ENCODE measurements around the gene TCF25. TPM values are rescaled to one million over a fixed set of nuclear protein-coding genes. Genes with fewer than 3 reads are reported as not detected.

Gene TCF25
- total and polyA plus RNA-seq, 11 donors: 52.5 to 115 (median 96.4) TPM

DNA sequence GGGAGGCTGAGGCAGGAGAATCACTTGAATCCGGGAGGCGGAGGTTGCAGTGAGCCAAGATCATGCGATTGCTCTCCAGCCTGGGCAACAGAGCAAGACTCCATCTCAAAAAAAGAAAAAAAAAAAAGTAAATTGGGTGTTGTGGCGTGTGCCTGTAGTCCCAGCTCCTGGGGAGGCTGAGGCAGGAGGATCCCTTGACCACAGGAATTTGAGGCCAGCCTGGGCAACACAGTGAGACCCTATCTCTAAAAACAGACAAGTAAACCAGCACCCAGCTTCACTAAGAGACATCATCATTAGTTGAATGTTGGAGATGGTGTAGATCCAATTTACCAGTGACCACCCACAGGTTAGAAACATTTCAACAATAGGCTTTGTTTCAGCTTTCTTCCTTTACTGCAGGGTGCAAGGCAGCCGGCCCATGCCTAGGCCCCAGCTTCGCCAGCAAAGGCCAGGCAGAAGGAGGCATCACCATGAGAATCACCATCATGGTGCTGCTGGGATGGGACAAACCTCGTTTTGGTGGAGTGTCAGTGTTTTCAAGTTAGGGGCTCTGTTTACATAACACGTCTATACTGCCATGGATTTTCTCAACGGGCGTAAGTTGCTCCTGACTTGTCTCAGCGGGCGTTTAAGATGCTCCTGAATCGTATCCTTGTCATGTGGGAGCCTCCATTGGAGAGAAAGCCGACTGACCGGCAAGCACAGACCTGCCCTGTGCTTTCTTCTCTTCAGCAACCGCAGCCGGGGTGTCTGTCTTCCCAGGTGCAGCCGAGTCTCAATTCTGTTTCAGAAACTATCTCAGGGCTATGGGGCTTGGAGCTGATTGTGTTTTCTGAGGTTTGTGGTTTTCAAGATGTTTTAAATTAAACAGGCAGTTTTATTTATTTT, 7.3 kb downstream of the TCF25 start:
- intact Hi-C loops (cut with DNase I): no loop called here

DNA sequence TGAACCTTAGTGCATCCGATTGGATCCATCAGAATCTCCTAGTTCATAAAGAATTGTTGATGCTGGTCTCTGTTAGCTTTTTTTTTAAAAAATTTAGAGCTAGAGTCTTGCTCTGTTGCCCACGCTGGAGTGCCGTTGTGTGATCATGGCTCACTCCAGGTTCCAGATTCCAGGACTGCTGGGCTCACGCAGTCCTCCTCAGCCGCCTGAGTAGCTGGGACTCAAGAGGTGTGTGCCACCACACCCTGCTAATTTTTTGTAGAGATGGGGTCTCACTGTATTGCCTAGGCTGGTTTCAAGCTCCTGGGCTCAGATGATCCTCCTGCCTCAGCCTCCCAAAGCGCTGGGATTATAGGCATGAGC, 8.0 kb downstream of the TCF25 start:
- Histone ChIP-seq H3K4me3 (no peak overlapping the region), H3K9me3 (no peaks in the 10 kb centered on the region), H3K36me3 (peaks cover 0 to 89% (median 83%) of the 10 kb centered on the region in 9 donors), H3K27ac (no peak overlapping the region), H3K27me3 (no peaks in the 10 kb centered on the region), H3K4me1 (peaks cover 0 to 2% (median 0%) of the 10 kb centered on the region in 12 donors)
- ATAC-seq: no peak
- WGBS, 4 donors: 91 to 94% (median 92%) methylated on average over 6 of the region's 6 CpGs
- no peak for DNase-seq
- intact Hi-C loops (cut with DNase I): no loop called here
- TF ChIP-seq, protein P1, sequence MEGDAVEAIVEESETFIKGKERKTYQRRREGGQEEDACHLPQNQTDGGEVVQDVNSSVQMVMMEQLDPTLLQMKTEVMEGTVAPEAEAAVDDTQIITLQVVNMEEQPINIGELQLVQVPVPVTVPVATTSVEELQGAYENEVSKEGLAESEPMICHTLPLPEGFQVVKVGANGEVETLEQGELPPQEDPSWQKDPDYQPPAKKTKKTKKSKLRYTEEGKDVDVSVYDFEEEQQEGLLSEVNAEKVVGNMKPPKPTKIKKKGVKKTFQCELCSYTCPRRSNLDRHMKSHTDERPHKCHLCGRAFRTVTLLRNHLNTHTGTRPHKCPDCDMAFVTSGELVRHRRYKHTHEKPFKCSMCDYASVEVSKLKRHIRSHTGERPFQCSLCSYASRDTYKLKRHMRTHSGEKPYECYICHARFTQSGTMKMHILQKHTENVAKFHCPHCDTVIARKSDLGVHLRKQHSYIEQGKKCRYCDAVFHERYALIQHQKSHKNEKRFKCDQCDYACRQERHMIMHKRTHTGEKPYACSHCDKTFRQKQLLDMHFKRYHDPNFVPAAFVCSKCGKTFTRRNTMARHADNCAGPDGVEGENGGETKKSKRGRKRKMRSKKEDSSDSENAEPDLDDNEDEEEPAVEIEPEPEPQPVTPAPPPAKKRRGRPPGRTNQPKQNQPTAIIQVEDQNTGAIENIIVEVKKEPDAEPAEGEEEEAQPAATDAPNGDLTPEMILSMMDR (IDR thresholded peaks at IDR 0.05): no peak
- no peak for TF ChIP-seq POLR2A (IDR thresholded peaks at IDR 0.05)

More for the DNA sequence above, 7.3 kb downstream of the TCF25 start:
- Histone ChIP-seq H3K36me3 (peaks cover 0 to 89% (median 83%) of the 10 kb centered on the region in 9 donors), H3K4me3 (no peak overlapping the region), H3K4me1 (peaks cover 0 to 4% (median 0%) of the 10 kb centered on the region in 12 donors), H3K27me3 (no peaks in the 10 kb centered on the region), H3K27ac (no peak overlapping the region), H3K9me3 (no peaks in the 10 kb centered on the region)
- 86 to 93% (median 91%) methylated on average over 17 to 18 of the region's 18 CpGs for WGBS, 4 donors
- no peak for TF ChIP-seq POLR2A (IDR thresholded peaks at IDR 0.05)
- TF ChIP-seq, protein P1 (IDR thresholded peaks at IDR 0.05): no peak
- ATAC-seq (no peak), DNase-seq (peak in 1 of 5 donors; percentile 10)

DNA sequence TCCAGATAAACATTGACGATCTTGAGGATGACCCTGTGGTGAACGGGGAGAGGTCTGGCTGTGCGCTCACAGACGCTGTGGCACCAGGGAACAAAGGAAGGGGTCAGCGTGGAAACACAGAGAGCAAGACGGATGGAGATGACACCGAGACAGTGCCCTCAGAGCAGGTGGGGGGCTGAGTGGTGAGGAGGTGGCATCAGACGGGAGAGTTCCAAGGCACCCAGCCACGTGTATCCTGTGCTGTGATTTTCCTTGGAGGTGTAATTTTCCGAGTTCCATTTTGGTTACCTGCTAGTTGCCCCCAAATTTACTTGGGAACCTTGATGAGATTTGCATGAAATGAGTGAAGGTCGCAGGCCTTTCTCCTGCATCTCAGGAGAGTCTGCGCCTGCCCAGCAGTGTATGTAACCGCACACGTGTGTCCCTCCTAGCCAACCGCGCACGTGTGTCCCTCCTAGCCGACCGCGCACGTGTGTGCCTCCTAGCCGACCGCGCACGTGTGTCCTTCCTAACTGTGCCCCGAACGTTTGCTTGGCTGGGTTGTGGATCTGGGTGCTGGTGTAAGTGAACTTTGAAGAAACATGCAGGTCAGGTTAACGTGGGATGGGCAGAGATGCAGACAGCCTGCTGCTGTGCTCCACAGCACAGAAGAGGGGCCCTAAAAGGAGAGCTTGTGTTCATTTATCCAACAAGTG, 10.1 kb downstream of the TCF25 start:
- Histone ChIP-seq H3K27me3 (no peaks in the 10 kb centered on the region), H3K9me3 (no peaks in the 10 kb centered on the region), H3K27ac (no peak overlapping the region), H3K4me1 (no peaks in the 10 kb centered on the region), H3K36me3 (peaks cover 0 to 93% (median 89%) of the 10 kb centered on the region in 9 donors), H3K4me3 (no peak overlapping the region)
- intact Hi-C loops (cut with DNase I): no loop called here
- no peak for DNase-seq
- no peak for TF ChIP-seq POLR2A (IDR thresholded peaks at IDR 0.05)
- TF ChIP-seq, protein P1 (IDR thresholded peaks at IDR 0.05): no peak
- ATAC-seq: no peak
- WGBS, 4 donors: 88 to 92% (median 91%) methylated on average over 28 of the region's 28 CpGs

DNA sequence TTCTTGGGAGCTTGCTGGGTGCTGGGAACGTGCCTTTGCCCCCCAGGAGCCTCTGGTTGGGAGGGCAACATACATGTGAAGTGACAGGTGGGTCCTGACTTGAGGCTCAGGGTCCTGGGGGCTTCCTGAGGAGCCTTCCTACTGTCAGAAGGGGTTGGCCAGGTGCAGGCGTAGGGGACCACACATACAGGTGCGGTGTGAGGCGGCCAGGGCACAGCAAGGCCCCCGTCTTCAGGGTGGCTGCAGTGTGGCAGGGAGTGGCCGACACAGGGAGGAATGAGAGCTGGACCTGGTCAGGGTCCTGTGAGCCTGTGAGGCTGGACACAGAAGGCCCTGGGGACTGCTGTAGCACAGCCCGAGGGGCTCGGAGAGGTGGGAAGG, 10.6 kb downstream of the TCF25 start:
- Histone ChIP-seq H3K27me3 (no peaks in the 10 kb centered on the region), H3K27ac (no peak overlapping the region), H3K36me3 (peaks cover 0 to 93% (median 89%) of the 10 kb centered on the region in 9 donors), H3K9me3 (no peaks in the 10 kb centered on the region), H3K4me1 (no peaks in the 10 kb centered on the region), H3K4me3 (no peak overlapping the region)
- no peak for TF ChIP-seq POLR2A (IDR thresholded peaks at IDR 0.05)
- TF ChIP-seq, protein P1 (IDR thresholded peaks at IDR 0.05): no peak
- ATAC-seq (peak in 1 of 4 donors; percentile 32), DNase-seq (no peak)
- 93 to 97% (median 94%) methylated on average over 8 of the region's 8 CpGs for WGBS, 4 donors
- intact Hi-C loops (cut with DNase I): no loop called here
